DOHH2 (cell line): ENCODE data around the gene RNU2-63P.

ENCODE experiments used
- EZH2phosphoT487 ChIP-seq: fragments of 200-600 bp; sonication (generic); IDR thresholded peaks from 2 replicates; pipeline ENCODE4 v1.6.1; 2017; ENCODE audit warnings: borderline replicate concordance, mild to moderate bottlenecking, antibody characterized with exemption, low read length, moderate library complexity, mixed read lengths
- TF ChIP-seq, protein P1 (sequence below): fragments of 200-600 bp; sonication (generic); IDR thresholded peaks from one replicate; pipeline ENCODE4 v1.5.1; 2014; ENCODE audit warnings: antibody characterized with exemption, mild to moderate bottlenecking, low read depth, low read length; ENCODE audit not compliant: poor library complexity, severe bottlenecking

DNA sequence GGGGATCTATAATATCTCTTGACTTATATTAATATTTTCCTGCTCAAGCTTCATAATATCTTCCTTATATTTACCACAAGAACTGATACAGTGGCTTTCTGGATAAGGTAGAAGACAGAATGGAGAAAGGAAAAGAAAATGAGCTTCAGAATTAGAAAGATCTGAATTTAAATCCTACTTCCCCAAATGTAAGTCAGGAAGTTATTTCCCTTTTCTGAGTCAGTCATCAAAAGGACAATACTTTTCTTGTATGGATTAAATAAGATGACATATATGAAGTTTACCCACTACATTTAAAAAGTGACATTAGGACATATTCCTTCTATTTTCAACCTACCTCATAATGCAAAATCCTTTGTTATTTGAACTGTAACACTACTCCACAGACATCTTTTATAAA is 20.3 kb upstream of the RNU2-63P start:
- TF ChIP-seq, protein P1, sequence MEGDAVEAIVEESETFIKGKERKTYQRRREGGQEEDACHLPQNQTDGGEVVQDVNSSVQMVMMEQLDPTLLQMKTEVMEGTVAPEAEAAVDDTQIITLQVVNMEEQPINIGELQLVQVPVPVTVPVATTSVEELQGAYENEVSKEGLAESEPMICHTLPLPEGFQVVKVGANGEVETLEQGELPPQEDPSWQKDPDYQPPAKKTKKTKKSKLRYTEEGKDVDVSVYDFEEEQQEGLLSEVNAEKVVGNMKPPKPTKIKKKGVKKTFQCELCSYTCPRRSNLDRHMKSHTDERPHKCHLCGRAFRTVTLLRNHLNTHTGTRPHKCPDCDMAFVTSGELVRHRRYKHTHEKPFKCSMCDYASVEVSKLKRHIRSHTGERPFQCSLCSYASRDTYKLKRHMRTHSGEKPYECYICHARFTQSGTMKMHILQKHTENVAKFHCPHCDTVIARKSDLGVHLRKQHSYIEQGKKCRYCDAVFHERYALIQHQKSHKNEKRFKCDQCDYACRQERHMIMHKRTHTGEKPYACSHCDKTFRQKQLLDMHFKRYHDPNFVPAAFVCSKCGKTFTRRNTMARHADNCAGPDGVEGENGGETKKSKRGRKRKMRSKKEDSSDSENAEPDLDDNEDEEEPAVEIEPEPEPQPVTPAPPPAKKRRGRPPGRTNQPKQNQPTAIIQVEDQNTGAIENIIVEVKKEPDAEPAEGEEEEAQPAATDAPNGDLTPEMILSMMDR = no peak
- no peak for TF ChIP-seq EZH2phosphoT487
